Heart right ventricle (tissue), 16 donors: ENCODE results near the gene PEA15. TPM values are rescaled to one million over a fixed set of nuclear protein-coding genes. Genes with fewer than 3 reads are reported as not detected.

Source experiments
- ATAC-seq, 8 donors: fragments of 200-7000 bp; cut with Tn5 transposase; one replicate each; pipeline ENCODE4 v1.9.1; 2020; ENCODE audit warnings: mild to moderate bottlenecking in 8 of 8, moderate library complexity in 8 of 8, moderate number of reproducible peaks in 1 of 8
- DNase-seq, 2 donors: peaks; one replicate each; pipeline ENCODE4 v3.0.0-alpha.2; 2020
- H3K27ac ChIP-seq, 10 donors: fragments of 200-600 bp; sonication (generic) in 2 of 10; one replicate each; pipeline versions ENCODE4 v1.5.0 to v1.8.0; 2020 to 2022; ENCODE audit warnings: mild to moderate bottlenecking in 3 of 10
- H3K27me3 ChIP-seq, 7 donors: fragments of 200-600 bp; one replicate each; pipeline ENCODE4 v1.8.0; 2021 to 2022; ENCODE audit warnings: mild to moderate bottlenecking in 2 of 7
- H3K36me3 ChIP-seq, 9 donors: fragments of 200-600 bp; sonication (generic) in 1 of 9; one replicate each; pipeline versions ENCODE4 v1.5.0 to v1.8.0; 2020 to 2022; ENCODE audit warnings: mild to moderate bottlenecking in 2 of 9
- H3K4me1 ChIP-seq, 9 donors: fragments of 200-600 bp; sonication (generic) in 1 of 9; one replicate each; pipeline versions ENCODE4 v1.5.0 to v1.8.0; 2020 to 2022; ENCODE audit warnings: mild to moderate bottlenecking in 4 of 9
- H3K4me3 ChIP-seq, 10 donors: fragments of 200-600 bp; sonication (generic) in 2 of 10; one replicate each; pipeline versions ENCODE4 v1.5.0 to v1.8.0; 2020 to 2022; ENCODE audit warnings: mild to moderate bottlenecking in 7 of 10, moderate library complexity in 2 of 10
- H3K9me3 ChIP-seq, 11 donors: fragments of 200-600 bp in 10 of 11; sonication (generic) in 2 of 11; one replicate each; pipeline versions ENCODE4 v1.5.0 to v1.8.0; 2013 to 2022; ENCODE audit warnings: mild to moderate bottlenecking in 2 of 11, control low read depth in 1 of 11, moderate library complexity in 1 of 11
- CTCF ChIP-seq, 9 donors: fragments of 200-600 bp; sonication (generic) in 2 of 9; IDR thresholded peaks; one replicate each; pipeline versions ENCODE4 v1.5.0 to v1.8.0; 2021 to 2022; ENCODE audit warnings: antibody characterized with exemption in 9 of 9, mild to moderate bottlenecking in 5 of 9, moderate library complexity in 1 of 9
- WGBS, 2 donors: extraction: QIAGEN DNeasy Blood & Tissue Kit; methylation state at CpG; one replicate each; pipeline ENCODE4 v1.1.7; 2013; ENCODE audit warnings: inconsistent platforms in 1 of 2; 5-methylcytosine and 5-hydroxymethylcytosine counted together
- intact Hi-C, 10 donors: fragments of 100-400 bp; cut with DNase I; formaldehyde crosslinking; loops; one replicate each; pipeline versions ENCODE4 v1.11.1 to v1.14.2; 2022
- polyA plus RNA-seq, 2 donors: library from polyadenylated mRNA; stranded (reverse); fragments of 200-250 nt; gene quantifications; one replicate each; pipeline ENCODE4 v1.2.3, GENCODE V29; 2013
- total RNA-seq, 10 donors: library from RNA; stranded (reverse); fragmentation: NEBNext Ultra II Directional in 3 of 10; extraction: Animal tissue kit (Norgen Biotek cat#: 25700) in 3 of 10; gene quantifications; one replicate each; pipeline versions ENCODE4 v1.2.1 to v1.2.4, GENCODE V29; 2021 to 2023
- donor health status: Arrhythmogenic right ventricular cardiomyopathy.
- donor health status: ischemic (EF 13 %, LVEDD 7.1; RV severe dilation, severe dysfunction).
- donor health status: healthy with polysubstance abuse.
- donor health status: DM: no; HTN: yes; CAD: no.
- donor health status: DM: no; HTN: no; CAD: no.
- donor health status: ischemic (EF 25% LVEDD 6.9; RV normal size, moderate dysfunction).
- donor health status: ischemic (EF 25% LVEDD 5.7; RV mildly dilated, moderate dysfunction).
- donor health status: healthy.
- donor health status: DM: yes; HTN: yes; CAD: no.
- donor health status: Ischemic cardiomyopathy.
- donor health status: ischemic (EF 35%, LVEDD 5.7; RV mildly dilated, moderate dysfunction).
- donor health status: nonischemic (EF 11% LVEDD 7.7; RV severe dilation, severe dysfunction).
- donor health status: DM: yes; HTN: yes; CAD: no.
- donor health status: PGD.
- donor health status: ischemic (EF 29% LVEDD 5.4; RV normal size, mild dysfunction).
- donor health status: nonischemic (EF 23%, LVEDD 6.1; RV moderate dilation, normal function).

PEA15 gene
- total and polyA plus RNA-seq, 12 donors: 213 to 536 (median 271) TPM

- DNase-seq: no peak
- Histone ChIP-seq H3K36me3 (no peaks in the 10 kb centered on the region), H3K4me3 (no peak overlapping the region), H3K27ac (no peak overlapping the region), H3K9me3 (no peaks in the 10 kb centered on the region), H3K27me3 (no peaks in the 10 kb centered on the region), H3K4me1 (peaks cover 0 to 7% (median 0%) of the 10 kb centered on the region in 9 donors)
- intact Hi-C loops: no loop called here
- 93 to 100% methylated on average over 1 of the region's 1 CpG for WGBS, 2 donors
- no peak for TF ChIP-seq CTCF (IDR thresholded peaks at IDR 0.05)
- ATAC-seq: no peak
These were observed 41.6 kb upstream of the PEA15 start for GRCh38 chr1:160163615-160164014.

GRCh38 chr1:160164121-160164520 lies 41.1 kb upstream of the PEA15 start:
- Histone ChIP-seq H3K4me3 (no peak overlapping the region), H3K9me3 (no peaks in the 10 kb centered on the region), H3K36me3 (no peaks in the 10 kb centered on the region), H3K4me1 (peaks cover 0 to 7% (median 0%) of the 10 kb centered on the region in 9 donors), H3K27me3 (no peaks in the 10 kb centered on the region), H3K27ac (no peak overlapping the region)
- intact Hi-C loops: no loop called here
- no peak for TF ChIP-seq CTCF (IDR thresholded peaks at IDR 0.05)
- DNase-seq (no peak), ATAC-seq (no peak)
- WGBS, 2 donors: 79 to 82% methylated on average over 10 of the region's 10 CpGs

GRCh38 chr1:160166166-160166868 lies 38.9 kb upstream of the PEA15 start:
- no peaks in the 10 kb centered on the region for H3K36me3 ChIP-seq
- peaks cover 0 to 7% (median 0%) of the 10 kb centered on the region in 9 donors for H3K4me1 ChIP-seq
- H3K9me3 ChIP-seq: no peaks in the 10 kb centered on the region
- no peak for TF ChIP-seq CTCF (IDR thresholded peaks at IDR 0.05)
- no peak for ATAC-seq
- peaks cover 0 to 3% (median 0%) of the 10 kb centered on the region in 7 donors for H3K27me3 ChIP-seq
- no peak overlapping the region for H3K4me3 ChIP-seq
- H3K27ac ChIP-seq: no peak overlapping the region
- no peak for DNase-seq
- WGBS, 2 donors: 82 to 92% methylated on average over 12 of the region's 12 CpGs
- intact Hi-C loops: no loop called here

- Histone ChIP-seq H3K9me3 (no peaks in the 10 kb centered on the region), H3K27me3 (peaks cover 0 to 10% (median 0%) of the 10 kb centered on the region in 7 donors)
- intact Hi-C loops: no loop called here
These were observed 38.1 kb upstream of the PEA15 start for GRCh38 chr1:160167056-160167455.

More at GRCh38 chr1:160167056-160167455, 38.1 kb upstream of the PEA15 start:
- no peak overlapping the region for H3K27ac ChIP-seq
- ATAC-seq (no peak), DNase-seq (no peak)
- no peak overlapping the region for H3K4me3 ChIP-seq
- no peaks in the 10 kb centered on the region for H3K36me3 ChIP-seq
- no peak for TF ChIP-seq CTCF (IDR thresholded peaks at IDR 0.05)
- H3K4me1 ChIP-seq: peaks cover 0 to 7% (median 0%) of the 10 kb centered on the region in 9 donors
- 87 to 91% methylated on average over 4 of the region's 4 CpGs for WGBS, 2 donors
